Skeletal muscle tissue (tissue), 4 donors: Measurements from ENCODE around the gene PTPN13. TPM values are rescaled to one million over a fixed set of nuclear protein-coding genes. Genes with fewer than 3 reads are reported as not detected.

Experiments used
- H3K27ac ChIP-seq: one replicate; pipeline ENCODE4 v1.7.0; 2013; ENCODE audit warnings: mild to moderate bottlenecking, low read depth, low read length, inconsistent platforms
- H3K27me3 ChIP-seq, 3 donors: one replicate each; pipeline ENCODE4 v1.7.0; 2013; ENCODE audit warnings: low read length in 3 of 3; ENCODE audit not compliant: control insufficient read depth in 3 of 3, insufficient read depth in 3 of 3
- H3K36me3 ChIP-seq, 3 donors: one replicate each; pipeline ENCODE4 v1.7.0; 2013; ENCODE audit warnings: low read length in 3 of 3; ENCODE audit not compliant: control insufficient read depth in 3 of 3, insufficient read depth in 3 of 3
- H3K4me1 ChIP-seq, 3 donors: one replicate each; pipeline ENCODE4 v1.7.0; 2013; ENCODE audit warnings: low read length in 3 of 3, mild to moderate bottlenecking in 3 of 3; ENCODE audit not compliant: control insufficient read depth in 3 of 3, insufficient read depth in 3 of 3
- H3K4me3 ChIP-seq, 3 donors: one replicate each; pipeline ENCODE4 v1.7.0; 2013; ENCODE audit warnings: low read length in 3 of 3
- H3K9ac ChIP-seq, 3 donors: one replicate each; pipeline ENCODE4 v1.7.0; 2013; ENCODE audit warnings: low read length in 3 of 3, mild to moderate bottlenecking in 3 of 3, moderate library complexity in 2 of 3, low read depth in 1 of 3
- H3K9me3 ChIP-seq, 3 donors: one replicate each; pipeline ENCODE4 v1.7.0; 2013; ENCODE audit warnings: low read length in 3 of 3; ENCODE audit not compliant: control insufficient read depth in 3 of 3
- total RNA-seq: library from RNA; depleted of rRNA; stranded (reverse); fragments of >200 nt; gene quantifications from one replicate; pipeline ENCODE4 v1.2.3, GENCODE V29; 2014
- donor health status: Osteomylitis.

PTPN13 gene
- total RNA-seq, 1 donor from 2014 or later, result 21.9 TPM

DNA sequence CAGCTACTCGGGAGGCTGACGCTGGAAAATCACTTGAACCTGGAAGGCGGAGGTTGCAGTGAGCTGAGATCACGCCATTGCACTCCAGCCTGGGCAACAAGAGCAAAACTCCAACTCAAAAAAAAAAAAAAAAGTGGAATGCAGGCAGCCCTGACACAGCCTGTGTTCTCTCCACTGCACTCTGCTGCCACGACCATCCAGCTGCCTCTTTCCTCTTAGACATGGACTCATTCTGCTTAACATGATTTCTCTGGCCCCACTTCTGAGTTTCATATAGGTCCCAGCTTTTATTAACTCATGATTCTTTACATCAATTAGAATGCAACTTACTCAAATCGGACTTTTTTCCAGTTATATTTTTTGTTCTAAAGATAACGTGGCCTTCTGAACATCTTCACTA lies 225.4 kb downstream of the PTPN13 start:
- Histone ChIP-seq H3K9ac (no peak overlapping the region), H3K4me1 (peaks cover 0 to 3% (median 2%) of the 10 kb centered on the region in 3 donors), H3K4me3 (no peak overlapping the region), H3K36me3 (peaks cover 0 to 3% (median 2%) of the 10 kb centered on the region in 3 donors), H3K27ac (no peak overlapping the region), H3K27me3 (no peaks in the 10 kb centered on the region), H3K9me3 (no peaks in the 10 kb centered on the region)

DNA sequence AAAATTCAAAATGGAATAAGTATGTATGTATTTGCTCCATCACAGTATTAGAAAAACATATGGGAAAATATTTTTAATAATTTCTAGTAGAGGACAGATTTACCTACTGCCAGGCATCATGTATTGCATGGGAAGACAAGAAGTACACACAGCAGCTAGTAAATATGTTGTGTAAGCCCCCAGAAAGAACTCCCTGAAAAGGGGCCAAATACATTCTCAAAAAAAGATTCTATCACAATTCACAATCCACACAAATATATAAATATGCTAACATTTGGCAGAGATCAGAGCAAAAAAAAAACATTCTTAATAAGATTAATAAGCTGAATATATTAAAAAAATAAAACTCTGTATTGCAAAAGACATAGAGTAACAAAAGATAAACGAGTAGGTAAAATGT lies 227.0 kb downstream of the PTPN13 start:
- Histone ChIP-seq H3K9me3 (no peaks in the 10 kb centered on the region), H3K9ac (no peak overlapping the region), H3K4me3 (no peak overlapping the region), H3K36me3 (peaks cover 3 to 7% (median 3%) of the 10 kb centered on the region in 3 donors), H3K4me1 (peaks cover 0 to 3% (median 0%) of the 10 kb centered on the region in 3 donors), H3K27me3 (no peaks in the 10 kb centered on the region), H3K27ac (no peak overlapping the region)

DNA sequence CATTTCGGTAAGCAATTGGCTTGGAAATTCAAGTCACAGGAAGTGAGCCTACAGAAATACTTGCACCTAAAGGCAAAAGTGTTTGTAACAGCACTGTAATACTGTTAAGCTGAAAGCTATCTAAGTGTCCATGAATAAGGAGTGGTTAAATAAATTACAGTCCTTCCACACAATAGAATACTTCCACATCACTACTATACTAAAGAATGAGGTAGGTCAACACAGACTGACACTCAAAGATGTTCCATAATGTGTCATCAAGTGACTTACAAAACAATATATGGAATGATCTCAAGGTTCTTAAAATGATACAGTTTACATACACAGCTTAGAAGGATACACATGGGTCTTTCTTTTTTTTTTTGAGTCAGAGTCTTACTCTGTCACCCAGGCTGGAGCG lies 228.0 kb downstream of the PTPN13 start:
- H3K36me3 ChIP-seq, result peaks cover 3 to 8% (median 3%) of the 10 kb centered on the region in 3 donors
- no peak overlapping the region for H3K4me3 ChIP-seq
- H3K9ac ChIP-seq, result no peak overlapping the region
- peaks cover 0 to 3% (median 0%) of the 10 kb centered on the region in 3 donors for H3K4me1 ChIP-seq
- no peaks in the 10 kb centered on the region for H3K27me3 ChIP-seq
- H3K9me3 ChIP-seq, result no peaks in the 10 kb centered on the region
- no peak overlapping the region for H3K27ac ChIP-seq

DNA sequence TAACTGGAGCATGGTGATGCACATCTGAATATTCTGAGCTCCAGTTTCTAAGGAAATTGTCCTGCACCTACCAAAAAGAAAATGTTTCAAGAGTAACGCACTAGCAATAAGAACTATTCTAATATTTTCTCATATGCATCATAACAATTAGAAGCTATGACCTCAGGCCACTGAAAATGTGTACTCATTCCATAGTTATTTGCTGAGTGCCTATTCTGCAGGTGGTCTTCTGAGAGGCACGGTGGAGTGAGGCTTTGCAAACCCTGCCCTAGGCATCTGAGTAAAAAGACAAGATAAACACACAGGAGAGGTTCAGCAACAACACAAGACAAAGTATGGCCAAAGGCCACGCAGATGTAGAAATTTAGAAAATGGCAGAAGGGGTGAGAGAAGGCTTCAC lies 231.4 kb downstream of the PTPN13 start:
- Histone ChIP-seq H3K36me3 (peaks cover 5 to 11% (median 7%) of the 10 kb centered on the region in 3 donors), H3K4me3 (no peak overlapping the region), H3K9ac (no peak overlapping the region), H3K27me3 (no peaks in the 10 kb centered on the region), H3K9me3 (no peaks in the 10 kb centered on the region), H3K4me1 (no peaks in the 10 kb centered on the region), H3K27ac (no peak overlapping the region)

DNA sequence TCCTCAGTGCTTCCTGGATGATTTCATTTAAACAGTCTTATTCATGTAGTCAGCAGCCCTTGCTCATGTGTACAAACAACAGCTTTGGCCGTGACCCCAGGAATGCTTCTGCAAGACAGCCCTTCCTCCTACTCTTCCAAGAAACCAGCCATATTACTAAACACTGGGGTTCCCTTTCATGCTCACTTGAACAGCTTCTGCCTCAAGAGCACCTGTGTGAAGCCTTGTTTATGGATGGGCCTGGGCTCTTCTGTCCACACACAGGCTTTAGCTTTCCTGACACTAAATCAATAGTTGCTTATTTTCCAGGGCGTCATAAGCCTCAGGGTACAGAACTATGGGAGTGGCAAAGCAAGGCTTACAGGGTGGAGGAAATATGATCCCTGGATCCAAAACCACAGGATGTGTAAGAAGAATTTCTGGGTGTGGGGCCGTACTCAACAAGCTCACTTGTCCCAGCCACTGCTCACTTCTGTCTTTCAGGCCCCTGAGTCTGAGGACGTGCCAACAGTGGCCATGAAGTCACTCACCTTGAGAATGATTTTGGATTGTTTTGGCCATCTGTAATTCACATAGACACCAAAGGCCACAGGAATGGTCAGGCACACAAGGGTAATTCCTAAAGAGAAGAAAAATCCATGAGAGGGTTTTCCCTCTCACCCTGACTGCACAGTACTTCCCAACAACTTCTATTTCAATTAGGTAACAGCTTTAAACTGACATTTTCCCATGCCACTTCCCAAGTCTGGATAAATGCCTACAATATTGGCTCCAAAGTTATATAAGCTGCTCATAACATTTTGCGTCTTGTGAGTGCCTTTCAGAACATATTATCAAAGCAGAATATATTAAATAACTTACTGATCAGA lies 237.4 kb downstream of the PTPN13 start:
- no peak overlapping the region for H3K4me3 ChIP-seq
- no peaks in the 10 kb centered on the region for H3K27me3 ChIP-seq
- H3K9me3 ChIP-seq, result no peaks in the 10 kb centered on the region
- no peaks in the 10 kb centered on the region for H3K4me1 ChIP-seq
- H3K36me3 ChIP-seq, result peaks cover 2 to 7% (median 4%) of the 10 kb centered on the region in 3 donors
- H3K9ac ChIP-seq, result no peak overlapping the region
- H3K27ac ChIP-seq, result no peak overlapping the region

DNA sequence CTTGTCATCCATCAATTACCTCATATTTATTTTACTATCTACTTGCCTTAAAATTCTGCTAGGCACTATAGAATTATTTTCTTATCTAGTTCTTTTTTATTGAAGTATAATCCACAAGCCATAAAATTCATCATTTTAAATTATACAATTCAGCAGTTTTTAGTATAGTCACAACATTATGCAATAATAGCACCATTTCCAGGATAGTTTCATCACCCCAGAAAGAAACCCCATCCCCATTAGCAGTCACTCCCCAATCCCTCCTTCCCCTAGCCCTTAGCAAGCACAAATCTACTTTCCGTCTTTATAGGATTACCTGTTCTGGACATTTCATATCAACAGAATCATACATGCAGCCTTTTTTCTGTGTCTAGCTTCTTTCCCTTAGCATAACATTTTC lies 239.5 kb downstream of the PTPN13 start:
- no peak overlapping the region for H3K4me3 ChIP-seq
- H3K9ac ChIP-seq, result no peak overlapping the region
- H3K4me1 ChIP-seq, result no peaks in the 10 kb centered on the region
- H3K9me3 ChIP-seq, result no peaks in the 10 kb centered on the region
- no peak overlapping the region for H3K27ac ChIP-seq
- H3K36me3 ChIP-seq, result peaks cover 2 to 7% (median 2%) of the 10 kb centered on the region in 3 donors
- no peaks in the 10 kb centered on the region for H3K27me3 ChIP-seq

DNA sequence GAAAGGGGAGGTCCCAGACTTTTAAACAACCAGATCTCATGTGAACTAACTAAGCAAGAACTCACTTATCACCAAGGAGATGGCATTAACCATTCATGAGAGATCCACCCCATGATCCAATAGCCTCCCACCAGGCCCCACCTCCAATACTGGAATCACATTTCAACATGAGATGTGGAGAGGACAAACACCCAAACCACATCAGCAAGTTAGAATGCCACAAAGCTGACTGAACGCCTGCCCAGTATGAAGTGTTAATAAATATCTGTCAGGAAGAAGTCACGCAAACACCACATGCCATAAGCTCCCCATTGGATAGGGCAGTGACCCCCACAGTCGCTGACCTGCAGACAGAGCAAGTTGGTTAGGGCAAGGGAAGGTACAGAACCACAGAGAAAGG lies 240.8 kb downstream of the PTPN13 start:
- H3K36me3 ChIP-seq, result peaks cover 2 to 7% (median 2%) of the 10 kb centered on the region in 3 donors
- H3K27me3 ChIP-seq, result no peaks in the 10 kb centered on the region
- no peak overlapping the region for H3K9ac ChIP-seq
- no peak overlapping the region for H3K4me3 ChIP-seq
- no peak overlapping the region for H3K27ac ChIP-seq
- no peaks in the 10 kb centered on the region for H3K4me1 ChIP-seq
- no peaks in the 10 kb centered on the region for H3K9me3 ChIP-seq

DNA sequence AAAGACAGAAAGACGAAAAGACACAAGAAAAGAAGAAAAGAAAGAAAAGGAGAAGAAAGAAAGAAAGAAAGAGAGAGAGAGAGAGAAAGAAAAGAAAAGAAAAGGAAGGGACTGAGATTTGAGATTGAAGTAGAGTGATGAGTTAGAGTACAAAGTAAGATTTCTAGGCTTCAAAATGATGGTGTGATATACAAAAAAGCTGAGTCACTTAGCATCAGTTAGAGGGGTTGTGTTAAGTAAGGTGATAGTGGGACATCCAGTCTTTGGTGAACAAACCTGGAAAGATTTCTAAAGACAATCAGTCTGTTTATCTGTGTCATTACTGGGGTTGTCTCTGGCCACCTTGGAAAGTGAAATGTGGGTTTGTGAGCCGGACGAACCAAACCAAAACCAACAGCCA lies 241.6 kb downstream of the PTPN13 start:
- Histone ChIP-seq H3K9me3 (no peaks in the 10 kb centered on the region), H3K9ac (no peak overlapping the region), H3K4me3 (no peak overlapping the region), H3K27ac (no peak overlapping the region), H3K27me3 (no peaks in the 10 kb centered on the region), H3K4me1 (no peaks in the 10 kb centered on the region), H3K36me3 (peaks cover 0 to 3% (median 0%) of the 10 kb centered on the region in 3 donors)

DNA sequence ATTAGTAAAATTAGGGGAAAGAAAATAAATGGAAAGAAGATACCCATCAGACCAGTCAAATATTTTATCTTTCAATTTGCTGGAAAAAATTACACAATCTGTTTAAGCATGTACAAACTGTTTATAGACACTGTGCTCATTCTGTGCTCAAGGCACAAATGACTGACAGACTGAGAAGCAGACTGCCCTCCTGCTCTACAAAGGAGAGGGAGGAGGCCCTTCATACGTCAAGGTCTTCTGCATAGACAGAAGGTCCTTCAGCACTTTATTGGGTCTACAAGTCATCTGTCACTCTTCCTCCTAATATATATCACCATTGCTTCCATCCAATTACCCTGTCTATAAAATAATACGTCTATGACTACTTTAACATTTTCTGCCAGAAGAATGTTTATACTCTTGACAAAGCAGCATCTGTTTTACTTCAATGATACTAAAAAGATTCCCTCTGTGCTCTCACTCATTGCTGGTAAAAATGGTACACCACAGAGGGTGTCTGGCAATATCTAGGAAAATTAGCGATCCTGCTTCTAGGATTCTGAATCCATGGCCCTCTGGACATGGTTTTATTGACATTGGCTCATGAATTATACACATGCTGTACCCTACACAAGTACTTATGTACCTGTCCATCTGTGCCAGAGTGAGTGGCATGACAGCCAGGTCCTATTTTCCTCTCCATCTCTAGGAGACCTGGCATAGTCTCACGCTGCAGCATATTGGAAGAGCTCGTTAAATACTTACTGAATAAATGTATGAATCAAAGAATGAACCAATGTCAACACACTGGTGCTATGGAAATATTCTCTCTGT lies 243.8 kb downstream of the PTPN13 start:
- H3K4me3 ChIP-seq, result no peak overlapping the region
- H3K4me1 ChIP-seq, result no peaks in the 10 kb centered on the region
- H3K9me3 ChIP-seq, result no peaks in the 10 kb centered on the region
- H3K36me3 ChIP-seq, result no peaks in the 10 kb centered on the region
- H3K27ac ChIP-seq, result no peak overlapping the region
- no peak overlapping the region for H3K9ac ChIP-seq
- H3K27me3 ChIP-seq, result no peaks in the 10 kb centered on the region

DNA sequence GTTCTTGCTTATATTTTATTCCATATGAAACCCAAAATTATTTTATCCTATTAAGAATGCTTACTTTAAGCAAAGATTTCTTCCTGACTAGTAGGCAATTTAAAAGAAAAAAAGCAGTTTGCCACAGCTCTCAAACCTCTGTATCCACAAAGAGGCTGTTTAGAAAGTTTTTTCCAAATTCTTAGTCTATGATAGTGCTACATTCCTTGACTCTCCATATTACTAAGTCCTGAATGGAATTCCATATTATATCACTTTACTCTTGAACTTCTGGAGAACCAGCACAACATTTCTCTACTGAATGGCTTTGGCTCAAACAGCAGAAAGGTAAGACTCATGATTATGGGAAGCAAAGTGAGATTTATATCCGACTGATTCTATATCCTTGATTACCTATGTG lies 246.7 kb downstream of the PTPN13 start:
- Histone ChIP-seq H3K9ac (no peak overlapping the region), H3K4me1 (peaks cover 0 to 3% (median 0%) of the 10 kb centered on the region in 3 donors), H3K27me3 (no peaks in the 10 kb centered on the region), H3K4me3 (no peak overlapping the region), H3K9me3 (no peaks in the 10 kb centered on the region), H3K27ac (no peak overlapping the region), H3K36me3 (no peaks in the 10 kb centered on the region)
